Stimulated activated CD4-positive, alpha-beta T cell treated with anti-CD3 and anti-CD28 coated beads, Interleukin-15, amount 100 ng/mL, for 24 hours (primary cell): ENCODE results near the gene PCNX2.

Experiments
- DNase-seq: peaks from one replicate; pipeline ENCODE4 v3.0.0-alpha.2; 2020

Gene PCNX2

GRCh38 chr1:232999956-233000625 lies 295.4 kb downstream of the PCNX2 start:
- DNase-seq: no peak

DNA sequence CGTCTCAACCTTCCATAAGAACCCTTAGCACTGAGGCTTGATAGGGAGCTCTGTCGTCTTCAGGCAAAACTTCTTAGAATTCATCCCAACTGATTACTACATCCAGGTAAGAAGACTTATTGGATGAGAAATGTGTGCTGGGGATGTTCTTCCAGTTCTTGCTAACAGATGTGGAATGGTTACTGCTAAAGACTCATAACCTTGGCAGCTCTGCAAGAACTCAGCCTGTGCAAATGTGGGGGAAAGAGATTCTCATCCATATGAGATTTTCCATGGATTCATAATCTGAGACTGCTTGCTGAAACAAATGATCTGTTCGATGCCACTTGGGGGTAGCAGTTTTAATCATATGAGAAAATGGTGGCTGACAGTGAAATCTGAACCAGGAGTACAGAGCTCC lies 296.9 kb downstream of the PCNX2 start:
- no peak for DNase-seq

DNA sequence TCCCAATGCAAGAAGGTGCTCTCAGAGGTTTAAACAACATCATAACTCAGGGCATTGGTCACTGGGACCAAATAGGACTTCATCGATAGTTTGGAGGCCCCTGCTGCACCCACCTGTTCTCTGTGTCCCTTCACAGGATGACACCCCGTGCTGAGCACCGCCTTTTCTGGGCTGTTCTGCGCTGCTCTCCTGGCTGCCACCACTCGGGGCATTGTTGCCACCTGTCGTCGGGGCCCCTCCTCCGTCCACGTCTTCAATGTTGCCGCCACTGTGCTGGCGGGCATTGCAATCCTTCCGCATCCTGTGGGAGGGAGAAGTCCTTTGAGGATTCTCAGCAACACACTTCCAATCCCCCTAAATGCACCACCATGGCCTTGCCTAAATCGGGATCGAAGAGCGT lies 297.4 kb downstream of the PCNX2 start:
- DNase-seq: no peak

GRCh38 chr1:232996143-232996542 lies 299.4 kb downstream of the PCNX2 start:
- no peak for DNase-seq

DNA sequence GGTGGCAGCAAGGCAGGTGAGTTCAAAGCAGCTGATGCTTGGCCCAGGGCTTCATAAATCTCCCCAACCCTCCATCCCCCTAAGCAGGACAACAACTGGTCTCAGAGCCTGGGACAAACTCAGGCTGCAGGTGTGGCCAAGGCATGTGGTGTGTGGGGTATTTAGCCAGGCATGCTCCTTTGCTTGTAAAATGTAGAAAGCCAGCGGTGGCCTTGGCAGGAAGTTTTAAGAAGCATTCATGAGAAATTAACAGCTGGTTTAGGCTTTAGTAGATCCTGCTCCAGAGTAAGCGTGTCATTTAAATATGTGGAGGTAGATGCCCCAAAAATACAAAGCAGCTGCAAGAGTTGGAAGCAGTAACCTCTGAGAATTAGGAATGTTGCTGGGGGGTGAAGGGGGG lies 300.3 kb downstream of the PCNX2 start:
- no peak for DNase-seq

GRCh38 chr1:232993555-232993954 lies 302.0 kb downstream of the PCNX2 start:
- DNase-seq: no peak

GRCh38 chr1:232992227-232992626 lies 303.3 kb downstream of the PCNX2 start:
- DNase-seq: no peak

DNA sequence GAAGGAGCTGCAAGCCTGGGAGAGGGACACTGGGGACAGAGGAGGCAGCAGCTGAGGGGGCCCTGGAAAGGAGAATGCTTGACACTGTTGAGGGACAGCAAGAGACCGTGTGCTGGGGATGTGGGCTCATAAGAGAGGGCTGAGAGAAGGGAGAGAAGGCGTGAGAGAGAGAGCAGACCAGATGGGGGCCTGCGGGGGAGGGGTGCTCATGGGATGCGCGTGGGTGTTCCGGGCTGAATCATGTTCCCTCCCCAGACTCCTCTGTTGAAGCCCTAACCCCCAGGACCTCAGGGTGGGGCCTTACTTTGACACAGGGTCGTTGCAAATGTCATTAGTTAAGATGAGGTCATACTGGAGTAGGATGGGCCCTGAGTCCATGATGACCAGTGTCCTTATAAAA lies 304.3 kb downstream of the PCNX2 start:
- no peak for DNase-seq

DNA sequence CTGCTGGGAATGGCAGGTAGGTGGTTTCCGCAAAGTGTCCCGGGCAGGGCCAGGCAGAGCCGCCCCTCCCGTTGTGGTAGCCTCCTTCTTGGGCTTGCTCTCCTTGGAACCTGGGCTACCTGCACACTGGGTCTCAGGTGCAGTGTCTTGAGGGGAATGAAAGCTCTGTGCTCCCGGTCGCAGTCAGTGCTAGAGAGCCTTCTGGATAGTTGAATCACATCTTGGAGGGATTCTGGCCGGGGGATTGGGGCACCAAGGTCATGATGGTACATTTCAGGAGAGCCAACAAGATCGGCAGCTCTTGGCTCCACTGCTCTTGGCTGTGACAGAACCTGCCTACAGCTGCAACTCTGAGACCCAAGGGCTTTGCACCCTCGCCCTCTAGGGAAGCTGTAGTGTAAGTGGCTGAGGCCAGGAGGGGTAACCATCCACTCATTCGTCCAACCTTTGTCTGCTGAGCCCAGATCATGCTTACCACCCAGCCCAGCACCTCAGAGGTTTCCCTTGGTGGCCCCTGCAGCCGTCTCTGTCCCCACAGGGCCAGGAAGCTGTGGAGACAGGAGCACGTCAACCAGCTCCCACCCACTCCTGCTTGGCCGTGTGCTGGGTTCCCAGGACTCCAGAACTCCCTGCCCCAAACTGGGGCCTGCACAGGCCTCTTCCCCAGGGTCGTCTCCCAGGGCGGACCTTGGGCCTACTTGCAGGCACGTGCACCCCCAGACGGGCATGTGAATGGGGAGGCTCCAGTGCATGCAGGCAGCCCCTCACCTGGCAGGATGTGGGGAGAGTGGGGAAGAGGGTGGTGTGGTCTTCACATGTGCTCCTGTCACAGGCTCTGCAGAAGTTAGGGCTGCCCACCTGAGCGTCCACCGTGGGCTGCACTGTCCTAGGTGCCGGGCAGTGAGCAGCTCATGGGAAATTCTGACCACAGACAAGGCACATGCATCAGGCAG lies 305.1 kb downstream of the PCNX2 start:
- no peak for DNase-seq

DNA sequence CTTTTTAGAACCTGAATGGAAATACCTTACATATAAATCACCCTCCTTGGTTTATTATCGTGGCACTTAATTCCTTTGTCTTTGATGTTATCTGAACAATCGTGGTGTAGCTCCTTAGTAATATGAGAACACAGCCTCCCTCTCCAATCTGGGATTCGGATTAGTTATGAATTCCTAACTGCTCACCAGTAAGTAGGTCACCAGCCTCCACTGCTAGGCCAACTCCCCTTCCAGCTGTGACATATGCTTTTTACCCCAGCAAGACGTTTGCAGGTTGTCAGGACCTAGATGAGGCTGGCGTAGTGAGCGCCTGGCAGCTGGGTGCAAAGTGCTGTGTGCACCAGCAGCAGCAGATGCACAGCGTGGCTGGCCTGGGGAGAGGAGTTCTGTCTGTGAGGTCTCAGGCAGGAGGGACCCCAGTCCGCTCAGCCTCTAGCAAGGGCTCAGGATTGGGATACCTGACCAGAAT lies 306.9 kb downstream of the PCNX2 start:
- DNase-seq: no peak

- DNase-seq: no peak
Measured at GRCh38 chr1:232987774-232988140, 307.8 kb downstream of the PCNX2 start.

DNA sequence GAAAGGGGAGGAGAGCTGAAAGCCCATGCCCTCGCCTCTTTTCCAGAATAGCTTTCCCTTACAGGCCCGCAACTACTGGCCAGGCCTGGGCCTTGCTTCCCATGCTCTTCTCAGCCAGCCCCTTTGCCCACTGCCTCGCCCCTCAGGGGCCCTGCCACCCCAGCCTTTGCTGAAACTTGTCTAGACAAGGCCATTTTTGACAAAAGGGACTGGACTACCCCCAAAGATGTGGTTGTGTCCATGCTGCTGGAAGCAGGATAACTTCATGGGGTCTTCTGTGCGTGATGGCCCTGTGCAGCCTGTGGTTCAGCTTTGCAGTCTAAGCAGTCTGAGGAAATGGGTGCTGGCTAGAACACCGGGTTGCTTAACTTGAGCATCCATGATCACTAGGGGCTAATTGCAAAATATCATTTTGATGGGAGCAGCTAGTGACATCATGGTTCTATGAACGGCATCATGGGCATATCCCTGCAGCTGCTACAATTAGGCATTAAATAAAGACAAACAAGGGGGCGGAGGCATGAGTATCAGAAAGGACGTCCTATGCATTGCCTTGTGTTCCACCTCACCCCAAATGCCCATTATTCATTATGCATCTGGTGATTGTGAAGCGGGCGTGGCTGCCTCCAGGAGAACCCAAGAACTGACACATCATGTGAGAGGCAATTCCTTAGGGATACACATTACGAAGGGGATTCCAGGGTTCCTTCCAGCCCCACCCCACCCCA lies 308.3 kb downstream of the PCNX2 start:
- DNase-seq: no peak

- no peak for DNase-seq
Measured at GRCh38 chr1:232986527-232986922, 309.0 kb downstream of the PCNX2 start.

GRCh38 chr1:232985882-232986526 lies 309.5 kb downstream of the PCNX2 start:
- DNase-seq: no peak

DNA sequence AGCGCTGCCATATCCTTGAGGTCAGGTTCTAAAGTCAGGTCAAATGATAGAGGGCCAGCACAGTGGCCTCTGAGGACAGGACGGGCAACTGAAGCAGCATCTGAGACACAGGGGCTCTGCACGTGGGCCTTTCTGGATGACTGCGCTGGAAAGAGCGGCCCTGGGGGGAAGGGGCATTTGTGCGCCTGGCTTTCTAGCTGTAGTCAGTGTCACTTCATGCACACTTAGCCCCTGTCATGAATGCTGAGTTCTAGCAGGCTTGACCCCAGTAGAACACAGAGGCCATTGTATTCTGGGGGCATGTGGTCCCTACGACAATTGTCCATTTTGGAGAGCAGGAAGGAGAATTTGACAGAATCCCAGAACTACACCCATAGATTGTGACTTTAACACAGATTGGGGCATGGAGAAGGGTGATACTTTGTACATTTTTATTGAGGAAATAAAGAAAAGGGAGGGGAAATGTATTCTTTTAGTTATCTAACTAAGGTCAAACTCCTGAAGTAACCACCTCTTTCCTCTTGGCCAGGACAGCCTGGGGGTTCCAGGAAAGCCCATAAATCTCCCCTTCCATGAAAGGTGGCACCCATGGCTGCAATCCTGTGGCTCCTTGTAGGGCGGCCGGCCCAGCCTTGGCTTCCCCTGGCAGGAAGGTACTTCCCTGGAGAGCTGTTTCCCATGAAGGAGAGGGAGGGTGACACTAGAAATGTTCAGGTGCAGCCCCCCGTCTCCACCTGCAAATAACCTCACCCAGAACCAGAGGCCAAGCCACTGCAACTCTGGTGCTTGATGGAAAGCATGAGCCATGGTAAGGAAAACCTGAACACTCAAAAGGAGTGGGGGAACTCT lies 310.7 kb downstream of the PCNX2 start:
- DNase-seq: no peak

DNA sequence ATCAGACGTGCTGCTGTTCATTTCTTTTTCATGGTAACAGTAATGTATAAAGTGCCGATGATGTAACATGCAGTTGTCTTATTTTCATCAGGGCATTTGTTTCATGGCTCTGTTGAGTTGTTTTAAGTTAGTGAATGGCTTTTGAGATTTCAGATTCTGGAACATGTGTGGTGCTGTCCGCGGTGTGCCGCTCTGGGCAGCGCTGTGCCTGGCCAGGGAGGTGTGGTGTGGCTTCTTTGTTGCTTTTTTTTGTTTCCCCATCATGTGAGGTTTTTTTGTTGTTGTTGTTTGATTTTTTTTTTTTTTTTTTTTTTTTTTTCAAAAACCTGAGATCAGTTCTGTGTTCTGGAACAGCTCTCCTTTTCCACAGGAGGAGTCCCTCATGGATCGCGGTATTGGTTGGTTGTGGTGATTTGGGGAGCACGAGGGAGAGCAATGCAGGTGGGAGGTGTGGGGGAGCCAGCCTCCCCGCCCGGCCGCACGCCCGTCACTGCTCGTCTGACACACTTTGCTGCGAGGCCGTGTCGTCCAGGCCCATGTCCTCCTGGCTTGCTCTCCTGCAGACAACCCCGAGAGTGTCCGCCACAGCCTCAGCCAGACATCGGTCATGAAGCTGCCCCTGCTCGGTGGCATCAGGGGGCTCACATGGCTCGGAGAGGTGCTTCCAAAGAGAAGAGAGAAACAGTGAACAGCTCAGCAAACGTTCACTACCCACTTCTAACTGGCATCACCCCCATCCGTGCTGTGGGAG lies 311.5 kb downstream of the PCNX2 start:
- no peak for DNase-seq

DNA sequence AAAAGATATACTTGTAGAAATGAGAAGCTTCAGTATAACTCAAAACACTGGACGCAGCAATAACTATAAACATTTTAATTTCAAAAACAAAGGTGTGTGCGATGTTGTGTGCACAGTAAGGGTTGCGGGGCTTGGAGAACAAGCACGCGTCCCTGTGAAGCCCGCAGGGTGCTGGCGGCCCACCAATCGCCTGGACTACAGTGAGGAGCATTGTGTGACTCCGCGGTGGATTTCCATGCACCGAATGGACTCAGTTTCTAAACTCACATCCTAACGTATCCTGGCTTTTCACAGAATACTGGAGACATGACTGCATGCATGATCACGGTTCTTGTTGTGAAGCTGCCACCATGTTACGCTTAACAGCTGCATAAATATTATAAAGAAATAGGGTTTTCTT lies 312.1 kb downstream of the PCNX2 start:
- DNase-seq: no peak

DNA sequence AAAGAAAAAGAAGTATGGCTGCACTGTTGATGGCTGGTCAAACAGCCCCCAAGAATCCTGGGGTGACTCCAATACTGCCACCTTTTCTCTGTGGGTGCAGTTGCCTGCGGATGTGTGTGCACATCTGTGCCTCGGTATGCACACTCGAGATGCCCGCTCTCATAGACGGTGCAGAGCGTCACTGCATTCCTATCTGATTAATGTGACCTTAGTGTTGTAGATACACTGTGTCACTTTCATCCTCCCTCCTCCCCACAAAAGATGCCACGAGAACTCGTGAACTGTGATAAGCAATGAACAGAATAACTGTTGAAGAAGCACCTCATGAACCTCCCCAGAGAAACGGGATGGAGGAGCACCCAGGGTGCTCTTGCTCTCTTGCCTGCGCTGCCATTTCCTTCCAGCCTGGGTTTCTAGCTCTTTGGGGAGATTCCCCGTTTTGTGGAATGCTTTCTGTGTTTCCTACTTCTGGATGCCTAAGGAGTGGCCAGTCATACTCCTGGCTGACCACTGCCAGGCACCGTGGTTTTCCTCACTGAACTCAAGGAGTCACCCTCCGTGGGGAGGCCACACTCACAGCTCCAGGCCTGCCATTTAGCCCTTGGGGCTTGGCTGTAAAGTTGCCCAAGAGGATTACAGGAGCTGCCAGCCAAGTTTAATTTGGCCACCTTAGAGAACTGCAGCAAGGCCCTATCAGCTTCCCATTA lies 313.1 kb downstream of the PCNX2 start:
- no peak for DNase-seq

GRCh38 chr1:232980986-232981560 lies 314.5 kb downstream of the PCNX2 start:
- DNase-seq: no peak

- DNase-seq: no peak
Measured at GRCh38 chr1:232980355-232980978, 315.1 kb downstream of the PCNX2 start.
